EH (cell line): ENCODE results near the gene DNAJB8.
A peak's percentile ranks its signal among the peaks of the same experiment; 100 is the strongest.

Experiments used
- DNase-seq: peaks from one replicate; pipeline ENCODE4 v3.0.0-alpha.2; 2015; ENCODE audit warnings: low read depth

Gene DNAJB8

GRCh38 chr3:128466840-128467541 lies at the start of gene DNAJB8:
Gene DNAJB8, minus strand, starts transcription at chr3:128466890. Its CDS starts 3,645 bp downstream, at chr3:128463245.
- DNase-seq, result no peak

DNA sequence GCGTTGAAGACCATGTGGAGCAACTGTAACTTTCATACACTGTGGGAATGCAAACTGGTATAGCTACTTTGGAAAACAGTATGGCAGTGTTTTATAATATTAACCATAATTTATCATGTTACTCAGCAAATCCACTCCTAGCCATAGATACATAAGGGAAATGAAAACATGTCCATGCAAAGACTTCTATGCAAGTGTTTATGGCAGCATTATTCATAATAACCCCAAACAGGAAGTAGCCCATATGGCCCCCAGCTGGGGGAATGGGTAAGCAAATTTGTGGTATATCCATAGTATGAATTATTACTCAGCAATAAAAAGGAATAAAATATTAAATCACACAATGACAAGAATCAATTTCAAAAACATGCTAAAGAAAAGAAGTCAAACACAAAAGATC lies 49.3 kb upstream of the DNAJB8 start:
- DNase-seq, result no peak

- no peak for DNase-seq
Observed at GRCh38 chr3:128508852-128509251, 42.2 kb upstream of the DNAJB8 start.

GRCh38 chr3:128506754-128507153 lies 40.1 kb upstream of the DNAJB8 start:
- DNase-seq, result no peak

- peak; percentile 33 for DNase-seq
Observed at GRCh38 chr3:128505771-128506170, 39.1 kb upstream of the DNAJB8 start.

DNA sequence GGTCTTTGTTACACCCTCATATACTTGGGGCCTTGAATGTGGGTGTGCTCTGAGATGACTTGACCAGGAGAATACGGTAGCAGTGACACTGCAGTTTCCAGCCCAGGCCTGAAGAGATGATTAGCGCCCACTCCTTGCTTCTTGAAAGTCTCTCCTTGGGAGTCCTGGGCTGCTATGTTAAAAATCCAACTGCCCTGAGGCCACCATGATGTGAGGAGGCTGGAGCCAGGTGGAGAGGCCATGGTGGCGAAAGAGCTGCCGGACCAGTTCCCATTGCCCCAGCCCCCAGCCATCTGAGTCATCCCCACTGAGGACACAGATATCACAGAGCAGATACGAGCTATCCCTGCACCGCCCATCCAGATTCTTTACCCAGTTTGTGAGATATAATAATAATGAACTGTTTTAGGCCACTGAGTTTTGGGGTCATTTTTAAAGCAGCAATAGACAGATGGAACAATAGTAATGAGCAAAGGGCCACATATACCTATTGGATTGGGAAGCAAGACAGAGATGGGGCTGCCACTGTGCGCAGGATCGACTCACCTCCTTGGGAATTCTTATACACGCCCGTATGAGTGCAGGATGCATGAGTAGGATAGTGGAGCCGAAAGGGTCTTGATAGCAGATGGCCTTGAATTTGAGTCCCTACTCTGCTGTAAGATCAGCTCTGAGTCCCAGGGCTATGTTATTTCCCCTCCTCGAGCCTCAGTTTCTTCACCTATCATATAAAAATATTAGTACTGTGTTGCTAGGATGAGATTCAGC lies 38.5 kb upstream of the DNAJB8 start:
- DNase-seq, result peak; percentile 13

DNA sequence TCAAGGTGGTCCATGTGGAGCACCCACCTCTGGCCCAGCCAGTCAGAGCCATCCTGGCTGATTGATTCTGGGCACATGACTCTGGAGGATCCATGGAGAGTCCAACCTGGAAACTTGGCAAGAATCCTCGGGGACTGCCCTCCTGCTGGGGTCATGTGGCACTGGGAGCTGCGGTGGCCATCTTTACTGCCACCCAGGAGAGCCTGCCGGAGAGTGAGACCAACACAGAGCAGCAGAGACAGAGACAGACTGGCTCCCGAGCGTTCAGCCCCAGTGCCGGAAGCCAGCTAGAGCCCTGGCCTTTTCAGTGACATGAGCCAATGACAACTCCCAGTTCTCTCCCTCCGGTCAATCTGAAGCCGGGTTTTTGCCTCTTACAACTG lies 37.8 kb upstream of the DNAJB8 start:
- no peak for DNase-seq

GRCh38 chr3:128503751-128504532 lies 37.3 kb upstream of the DNAJB8 start:
- DNase-seq, result no peak

DNA sequence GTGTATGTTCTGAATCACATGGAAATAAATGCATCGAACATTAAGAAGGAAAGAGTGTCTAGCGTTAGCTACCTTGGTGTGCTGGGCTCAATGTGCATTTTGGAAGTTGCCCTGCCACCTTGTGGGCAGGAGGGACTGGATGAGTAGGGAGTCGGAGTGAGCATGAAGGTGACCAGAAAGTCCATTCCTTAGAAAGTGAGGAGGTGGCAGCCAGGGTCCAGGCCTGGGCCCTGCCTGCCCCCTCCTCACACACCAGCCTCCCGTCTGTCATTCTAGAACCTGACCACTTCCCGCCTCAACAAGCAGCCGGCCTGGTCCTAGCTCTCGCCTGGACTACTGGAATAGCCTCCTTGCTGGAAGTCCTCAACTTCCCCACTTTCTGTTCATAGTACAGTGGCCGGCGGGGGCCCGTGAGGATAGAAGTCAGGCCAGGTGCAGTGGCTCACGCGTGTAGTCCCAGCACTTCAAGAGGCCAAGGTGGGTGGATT lies 36.5 kb upstream of the DNAJB8 start:
- peak; percentile 11 for DNase-seq

DNA sequence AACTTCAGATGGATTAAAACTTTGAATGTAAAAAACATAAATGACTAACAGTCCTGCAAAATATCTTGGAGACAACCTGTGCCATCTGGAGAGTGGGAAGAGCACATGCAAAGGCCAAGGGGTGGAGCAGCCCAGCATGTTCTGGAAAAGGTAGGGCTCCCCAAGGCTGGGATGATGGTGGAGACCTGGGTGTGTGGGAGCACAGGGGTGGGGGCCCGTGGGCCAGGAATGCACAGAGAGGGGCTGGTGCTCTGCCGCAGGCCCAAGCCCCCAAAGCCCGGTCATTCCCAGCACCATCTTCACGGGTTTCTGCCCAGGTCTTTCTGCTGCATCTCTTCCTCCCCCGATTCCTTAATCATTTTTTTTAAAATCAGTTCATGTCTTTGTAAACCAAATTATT lies 36.0 kb upstream of the DNAJB8 start:
- no peak for DNase-seq

DNA sequence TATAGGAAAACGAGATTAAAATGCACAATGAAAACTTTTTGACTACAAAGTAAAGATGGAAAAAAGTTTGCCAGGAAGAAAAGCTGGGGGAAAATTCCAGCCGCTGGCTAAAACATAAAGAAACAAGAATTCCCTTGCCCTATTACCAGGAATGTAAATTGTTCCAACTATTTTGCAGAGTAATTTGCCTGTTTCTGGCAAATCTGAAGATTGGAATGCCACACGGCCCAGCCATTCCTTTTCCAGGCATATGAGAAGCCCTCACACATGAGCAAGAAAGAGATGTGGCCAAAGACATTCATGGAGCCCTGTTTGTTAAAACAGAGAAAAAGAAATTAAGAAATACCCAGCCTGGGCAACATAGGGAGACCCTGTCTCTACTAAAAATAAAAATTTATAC lies 34.7 kb upstream of the DNAJB8 start:
- DNase-seq, result peak; percentile 66

GRCh38 chr3:128500556-128500955 lies 33.9 kb upstream of the DNAJB8 start:
- DNase-seq, result no peak

DNA sequence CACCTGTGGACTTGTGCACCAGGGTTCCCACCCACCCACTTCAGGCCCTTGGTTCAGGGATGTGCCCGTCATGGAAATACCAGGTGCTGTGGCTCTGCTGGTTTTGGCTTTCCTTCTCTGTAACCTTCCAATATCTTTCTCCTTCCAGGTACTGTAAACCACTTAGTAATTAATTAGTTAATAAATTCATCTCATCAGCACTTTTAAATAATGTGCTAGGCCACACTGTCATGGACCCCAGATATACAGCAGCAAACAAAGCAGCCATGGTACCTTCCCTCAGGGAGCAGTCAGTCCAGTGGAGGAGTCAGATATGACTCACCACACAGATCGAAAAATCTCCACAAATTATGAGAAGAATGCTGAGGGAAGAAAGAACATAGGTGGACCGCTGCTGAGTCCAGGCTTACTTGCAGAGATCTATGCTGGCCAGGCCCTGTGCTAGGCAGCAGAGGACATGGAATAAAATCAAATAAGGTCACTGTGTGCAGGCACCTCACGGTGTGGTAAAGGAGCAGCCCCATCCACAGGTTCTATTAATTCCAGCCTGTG lies 33.1 kb upstream of the DNAJB8 start:
- DNase-seq, result peak; percentile 70

GRCh38 chr3:128498901-128499530 lies 32.3 kb upstream of the DNAJB8 start:
- DNase-seq, result no peak

- peak; percentile 8 for DNase-seq
Observed at GRCh38 chr3:128498127-128498626, 31.5 kb upstream of the DNAJB8 start.

DNA sequence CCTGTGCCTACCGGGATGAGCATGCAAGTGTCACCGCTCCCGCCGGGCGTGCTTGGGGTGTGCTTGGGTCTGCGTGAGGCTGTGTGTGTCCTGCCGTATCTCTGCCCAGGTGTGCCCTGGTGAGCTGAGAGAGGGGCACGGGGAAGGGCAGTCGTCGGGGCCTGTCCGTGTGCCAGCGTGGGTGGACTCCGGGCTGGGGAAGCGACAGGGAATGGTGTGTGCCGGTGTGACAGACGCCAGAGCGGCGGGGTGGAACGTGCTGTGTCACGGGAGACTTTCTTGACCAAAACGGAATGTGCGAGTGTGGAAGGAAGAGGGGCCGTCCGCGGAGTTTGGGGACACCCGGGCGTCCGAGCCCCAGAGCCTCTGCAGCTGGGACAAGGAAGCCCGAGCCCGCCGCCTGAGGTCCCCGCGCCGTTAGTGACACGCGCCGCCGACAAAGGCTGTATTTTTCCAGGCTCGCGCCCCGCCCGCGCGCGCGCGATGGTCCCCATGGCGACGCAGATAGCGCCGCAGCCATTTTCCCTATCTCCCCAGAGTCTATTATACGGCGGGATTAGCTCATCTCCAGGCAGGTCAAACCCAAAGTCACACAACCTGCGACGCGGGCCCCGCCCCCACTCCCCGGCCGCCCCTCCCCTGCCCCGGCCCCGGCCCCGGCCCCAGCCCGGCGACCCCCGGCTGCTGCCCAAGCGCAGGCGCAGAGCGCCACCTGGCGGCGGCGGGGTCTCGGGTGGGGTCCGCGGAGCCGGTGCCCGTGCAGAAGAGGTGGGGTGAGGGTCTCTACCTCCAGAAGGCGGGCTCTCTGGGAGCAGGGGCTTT lies 30.8 kb upstream of the DNAJB8 start:
- DNase-seq, result peak; percentile 67

GRCh38 chr3:128496602-128497304 lies 30.1 kb upstream of the DNAJB8 start:
- peak; percentile 13 for DNase-seq

GRCh38 chr3:128496019-128496601 lies 29.4 kb upstream of the DNAJB8 start:
- no peak for DNase-seq

DNA sequence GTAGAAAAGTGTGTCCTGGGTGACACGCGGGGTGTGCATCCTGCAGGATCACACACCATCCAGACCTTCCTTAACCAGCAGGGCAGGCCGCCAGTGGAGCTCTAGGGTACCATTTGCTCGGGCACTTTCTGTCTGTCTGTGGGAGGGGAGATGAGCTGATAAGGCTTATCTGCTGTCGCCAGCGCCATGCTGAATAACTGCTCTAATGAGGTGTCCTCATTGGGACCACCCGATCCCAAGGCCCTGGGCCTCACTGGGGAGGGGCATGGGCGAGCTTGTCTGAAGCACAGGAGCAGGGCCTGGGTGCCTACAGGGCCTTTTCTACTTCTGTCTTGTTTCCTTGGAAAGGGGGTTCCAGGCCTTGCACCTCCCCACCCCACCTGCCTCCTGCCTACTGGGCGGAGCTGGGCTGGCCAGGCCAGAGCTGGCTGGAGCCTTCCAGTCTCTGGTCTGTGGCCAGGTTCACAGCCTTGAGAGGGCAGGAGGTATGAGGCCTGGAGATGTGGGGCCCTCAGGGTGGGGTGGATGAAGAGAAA lies 28.8 kb upstream of the DNAJB8 start:
- no peak for DNase-seq

GRCh38 chr3:128494367-128494650 lies 27.6 kb upstream of the DNAJB8 start:
- no peak for DNase-seq
